ENCODE data around the gene BRF1. TPM values are rescaled to one million over a fixed set of nuclear protein-coding genes. Genes with fewer than 3 reads are reported as not detected.
A peak's percentile ranks its signal among the peaks of the same experiment; 100 is the strongest.

BRF1 gene
- total and polyA plus RNA-seq, 2 of the 13 experiments (the other 11 are each of a cell fraction or from before 2014, with no cell fraction given) = 5.1 to 11.0 TPM

- no peak overlapping the region for H3K9ac ChIP-seq (ENCODE audit: insufficient read depth, low read depth, low read length)
- H3K36me3 ChIP-seq (replicated peaks in 1 of 2; ENCODE audit: control insufficient read depth in 1 of 2, insufficient read depth in 2 of 2, low read length in 2 of 2) = peaks cover 1 to 5% of the 10 kb centered on the region in 2 experiments; a peak in 3 of 5 replicates
- H2AFZ ChIP-seq (ENCODE audit: low read length) = no peak overlapping the region
- DNase-seq (ENCODE audit: low spot score) (no peak), FAIRE-seq (no peak), ATAC-seq (no peak)
- WGBS (ENCODE audit: low lambda C conversion rate) = 94% methylated on average over 12 of the region's 15 CpGs
- no peak overlapping the region for H3K4me3 ChIP-seq (replicated peaks in 1 of 3; ENCODE audit: insufficient read depth in 1 of 3, low read depth in 2 of 3, low read length in 3 of 3)
- ChIA-PET CTCF (ENCODE audit: low intra/inter-chr PET ratio, low total read pairs) (no interaction called here), POLR2A (no interaction called here)
- intact Hi-C loops (cut with micrococcal nuclease; ENCODE audit: unreplicated experiment) (no loop called here), in situ Hi-C loops (cut with HindIII; ENCODE audit: extremely low pct_ligation_motif_present, low pct_unique_long_range_greater_than_20kb) (no loop called here)
- H3K4me2 ChIP-seq (ENCODE audit: low read depth, low read length) = no peak overlapping the region
- H4K20me1 ChIP-seq (ENCODE audit: insufficient read depth, low read length) = no peaks in the 10 kb centered on the region; the same call in 1 of the 2 replicates
- no peak for TF ChIP-seq ZNF737 (CRISPR knock-in tag; IDR thresholded peaks at IDR 0.05; ENCODE audit: borderline replicate concordance)
- no peak for TF ChIP-seq SMAD3 (CRISPR knock-in tag; IDR thresholded peaks at IDR 0.05)
- TF ChIP-seq REXO4 (CRISPR knock-in tag; IDR thresholded peaks at IDR 0.05; ENCODE audit: borderline replicate concordance) = no peak
- no peak overlapping the region for H3K27ac ChIP-seq (ENCODE audit: extremely low read length, insufficient read depth, low read length)
- no TSS peak for BruUV-seq (replicated peaks)
- H3K4me1 ChIP-seq (ENCODE audit: insufficient read depth, low read length) = no peaks in the 10 kb centered on the region
- no peaks in the 10 kb centered on the region for H3K27me3 ChIP-seq (ENCODE audit: control insufficient read depth in 1 of 2, insufficient read depth in 2 of 2, low read length in 2 of 2)
- H3K79me2 ChIP-seq (ENCODE audit: insufficient read depth, low read length) = peaks cover 3% of the 10 kb centered on the region
- no peaks in the 10 kb centered on the region for H3K9me3 ChIP-seq (ENCODE audit: low read length)
Observed at GRCh38 chr14:105272623-105273022, 28.2 kb downstream of the BRF1 start.

DNA sequence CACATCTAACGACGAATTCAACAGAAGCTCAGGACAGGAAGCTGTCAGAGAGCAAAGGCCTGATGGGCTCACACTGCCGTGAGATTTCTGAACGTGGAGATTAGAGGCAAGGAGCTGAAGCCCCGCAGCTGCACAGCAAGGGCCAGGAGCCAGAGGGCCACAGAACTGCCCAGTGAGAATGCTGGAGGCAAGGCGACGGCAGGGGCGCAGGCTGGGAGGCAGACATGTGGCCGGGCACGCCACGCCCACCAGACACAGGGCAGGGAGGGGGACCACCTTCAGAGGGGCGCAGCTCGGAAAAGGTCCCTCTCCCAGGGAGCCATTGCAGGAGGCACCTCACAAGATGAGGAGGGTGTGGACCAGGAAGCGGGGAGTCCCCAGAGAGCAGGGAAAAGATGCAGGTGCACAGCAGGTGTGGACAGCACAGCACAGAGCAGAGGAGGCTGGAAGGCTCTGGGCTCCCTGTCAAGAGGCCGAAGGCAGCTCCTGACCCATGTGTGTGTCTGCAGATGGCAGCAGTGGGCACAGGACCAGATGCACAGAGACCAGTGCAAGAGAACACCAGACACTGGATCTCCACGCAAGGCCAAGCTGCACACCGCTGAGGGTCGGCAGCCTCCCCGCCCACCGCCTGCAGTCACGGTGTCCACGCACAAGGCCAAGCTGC, 29.4 kb downstream of the BRF1 start:
- CTCF ChIA-PET (ENCODE audit: low intra/inter-chr PET ratio, low total read pairs) = no interaction called here
- WGBS (ENCODE audit: low lambda C conversion rate) = 95% methylated on average over 15 of the region's 22 CpGs
- no peak for FAIRE-seq

More for the DNA sequence above, 29.4 kb downstream of the BRF1 start:
- no TSS peak for BruUV-seq (replicated peaks)
- H3K27me3 ChIP-seq (ENCODE audit: control insufficient read depth in 1 of 2, insufficient read depth in 2 of 2, low read length in 2 of 2) = no peaks in the 10 kb centered on the region
- TF ChIP-seq RAD51 (IDR thresholded peaks at IDR 0.05; ENCODE audit: borderline replicate concordance) = no peak
- no peak for TF ChIP-seq HIVEP1 (CRISPR knock-in tag; IDR thresholded peaks at IDR 0.05)
- TF ChIP-seq ZNF17 (CRISPR knock-in tag; IDR thresholded peaks at IDR 0.05) = no peak
- TF ChIP-seq YY1 (IDR thresholded peaks at IDR 0.05; ENCODE audit: insufficient read depth, insufficient replicate concordance, low read depth, low read length) = no peak
- TF ChIP-seq ZNF850 (CRISPR knock-in tag; conservative IDR thresholded peaks at IDR 0.05) = no peak
- TF ChIP-seq PRDM15 (CRISPR knock-in tag; IDR thresholded peaks at IDR 0.05) = no peak
- 0 out of 2 replicates have a peak, but pooled peaks have one; percentile 19 for TF ChIP-seq CTCF (CRISPR knock-in tag; IDR thresholded peaks at IDR 0.05)
- no peak for TF ChIP-seq ZBTB20 (CRISPR knock-in tag; IDR thresholded peaks at IDR 0.05; ENCODE audit: borderline replicate concordance, low read depth)
- no peaks in the 10 kb centered on the region; the same call in 1 of the 2 replicates for H4K20me1 ChIP-seq (ENCODE audit: insufficient read depth, low read length)
- intact Hi-C loops (cut with micrococcal nuclease; ENCODE audit: unreplicated experiment) (no loop called here), in situ Hi-C loops (cut with HindIII; ENCODE audit: extremely low pct_ligation_motif_present, low pct_unique_long_range_greater_than_20kb) (no loop called here)
- no peak overlapping the region for H3K27ac ChIP-seq (ENCODE audit: extremely low read length, insufficient read depth, low read length)
- H3K4me2 ChIP-seq (ENCODE audit: low read depth, low read length) = no peak overlapping the region
- no peak overlapping the region for H3K9ac ChIP-seq (ENCODE audit: insufficient read depth, low read depth, low read length)
- H3K36me3 ChIP-seq (replicated peaks in 1 of 2; ENCODE audit: control insufficient read depth in 1 of 2, insufficient read depth in 2 of 2, low read length in 2 of 2) = peaks cover 1 to 5% of the 10 kb centered on the region in 2 experiments; a peak in 3 of 5 replicates
- POLR2A ChIA-PET = interaction anchor here (0.8 kb wide), 1 partner anchor 30 kb away, joined by 3 read pairs; the partner anchor contains the start of gene BRF1
- DNase-seq (ENCODE audit: low spot score) (no peak), ATAC-seq (no peak)
- H2AFZ ChIP-seq (ENCODE audit: low read length) = no peak overlapping the region
- H3K4me1 ChIP-seq (ENCODE audit: insufficient read depth, low read length) = no peaks in the 10 kb centered on the region
- H3K79me2 ChIP-seq (ENCODE audit: insufficient read depth, low read length) = peaks cover 3% of the 10 kb centered on the region
- no peaks in the 10 kb centered on the region for H3K9me3 ChIP-seq (ENCODE audit: low read length)
- no peak overlapping the region for H3K4me3 ChIP-seq (replicated peaks in 1 of 3; ENCODE audit: insufficient read depth in 1 of 3, low read depth in 2 of 3, low read length in 3 of 3)

All from HepG2 (cell line).